ENCODE results near the gene RTTN. TPM values are rescaled to one million over a fixed set of nuclear protein-coding genes. Genes with fewer than 3 reads are reported as not detected.

The RTTN gene
- total and polyA plus RNA-seq, 10 of the 15 experiments (the other 5 are each of a cell fraction or from before 2014, with no cell fraction given) = 9.4 to 36.6 (median 15.7) TPM

- TF ChIP-seq SPI1 (IDR thresholded peaks at IDR 0.05; ENCODE audit: borderline replicate concordance, insufficient read depth, low read depth, low read length) = no peak
- TF ChIP-seq NR2C2 (IDR thresholded peaks at IDR 0.05; ENCODE audit: borderline replicate concordance, control insufficient read depth, insufficient read length, low read depth) = no peak
These were observed 159.3 kb downstream of the RTTN start (continued) for GRCh38 chr18:70046207-70046606.

GRCh38 chr18:70044632-70045031 is 160.9 kb downstream of the RTTN start:
- ChIA-PET POLR2A (no interaction called here), RAD21 (ENCODE audit: unreplicated experiment) (interaction anchor here (1.4 kb wide), 1 partner anchor 8 kb away, joined by 4 read pairs; no protein-coding TSS in a partner anchor), SMC1A (ENCODE audit: uncharacterized antibody, unreplicated experiment) (interaction anchor here (1.8 to 2.8 kb wide), 2 partner anchors 13 to 24 kb away, joined by 8 to 9 read pairs; no protein-coding TSS in a partner anchor), CTCF (interaction anchor here (0.7 kb wide), 1 partner anchor 64 kb away, joined by 3 read pairs; no protein-coding TSS in a partner anchor)
- TF ChIP-seq, protein P1, sequence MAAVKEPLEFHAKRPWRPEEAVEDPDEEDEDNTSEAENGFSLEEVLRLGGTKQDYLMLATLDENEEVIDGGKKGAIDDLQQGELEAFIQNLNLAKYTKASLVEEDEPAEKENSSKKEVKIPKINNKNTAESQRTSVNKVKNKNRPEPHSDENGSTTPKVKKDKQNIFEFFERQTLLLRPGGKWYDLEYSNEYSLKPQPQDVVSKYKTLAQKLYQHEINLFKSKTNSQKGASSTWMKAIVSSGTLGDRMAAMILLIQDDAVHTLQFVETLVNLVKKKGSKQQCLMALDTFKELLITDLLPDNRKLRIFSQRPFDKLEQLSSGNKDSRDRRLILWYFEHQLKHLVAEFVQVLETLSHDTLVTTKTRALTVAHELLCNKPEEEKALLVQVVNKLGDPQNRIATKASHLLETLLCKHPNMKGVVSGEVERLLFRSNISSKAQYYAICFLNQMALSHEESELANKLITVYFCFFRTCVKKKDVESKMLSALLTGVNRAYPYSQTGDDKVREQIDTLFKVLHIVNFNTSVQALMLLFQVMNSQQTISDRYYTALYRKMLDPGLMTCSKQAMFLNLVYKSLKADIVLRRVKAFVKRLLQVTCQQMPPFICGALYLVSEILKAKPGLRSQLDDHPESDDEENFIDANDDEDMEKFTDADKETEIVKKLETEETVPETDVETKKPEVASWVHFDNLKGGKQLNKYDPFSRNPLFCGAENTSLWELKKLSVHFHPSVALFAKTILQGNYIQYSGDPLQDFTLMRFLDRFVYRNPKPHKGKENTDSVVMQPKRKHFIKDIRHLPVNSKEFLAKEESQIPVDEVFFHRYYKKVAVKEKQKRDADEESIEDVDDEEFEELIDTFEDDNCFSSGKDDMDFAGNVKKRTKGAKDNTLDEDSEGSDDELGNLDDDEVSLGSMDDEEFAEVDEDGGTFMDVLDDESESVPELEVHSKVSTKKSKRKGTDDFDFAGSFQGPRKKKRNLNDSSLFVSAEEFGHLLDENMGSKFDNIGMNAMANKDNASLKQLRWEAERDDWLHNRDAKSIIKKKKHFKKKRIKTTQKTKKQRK (IDR thresholded peaks at IDR 0.05; ENCODE audit: low read depth, low read length) = no peak
- TF ChIP-seq RAD21 (IDR thresholded peaks at IDR 0.05; ENCODE audit: insufficient read depth, low read depth, low read length) = no peak
- intact Hi-C loops (cut with micrococcal nuclease; ENCODE audit: unreplicated experiment) (no loop called here), in situ Hi-C loops (cut with MboI) (no loop called here)
- peaks cover 2 to 13% of the 10 kb centered on the region in 2 experiments; a peak in 2 of 4 replicates for H3K36me3 ChIP-seq (ENCODE audit: control insufficient read depth in 2 of 2, insufficient read depth in 2 of 2, low read length in 1 of 2)
- no peak overlapping the region for H3K4me2 ChIP-seq (ENCODE audit: control insufficient read depth, insufficient read depth)
- no peak overlapping the region for H3K27ac ChIP-seq (ENCODE audit: control insufficient read depth, insufficient read depth)
- ATAC-seq (no peak), DNase-seq (ENCODE audit: low read depth, low spot score) (no peak), FAIRE-seq (no peak)
- no peak overlapping the region for H2AFZ ChIP-seq (ENCODE audit: control insufficient read depth, low read depth, low read length)
- H3K4me3 ChIP-seq = no peak overlapping the region
- H3K79me2 ChIP-seq (ENCODE audit: control insufficient read depth, insufficient read depth, low read length) = no peaks in the 10 kb centered on the region
- no TSS peak for BruUV-seq (replicated peaks)
- H3K9me3 ChIP-seq (replicated peaks; ENCODE audit: control insufficient read depth, insufficient read depth, low read length) = no peaks in the 10 kb centered on the region
- no peaks in the 10 kb centered on the region for H4K20me1 ChIP-seq (ENCODE audit: control insufficient read depth, insufficient read depth)
- H3K9ac ChIP-seq (ENCODE audit: control insufficient read depth, insufficient read depth, low read length) = no peak overlapping the region
- 74% methylated on average over 4 of the region's 4 CpGs for WGBS (ENCODE audit: insufficient coverage, insufficient replicate concordance, low lambda C conversion rate, missing lambda C conversion rate)
- no peaks in the 10 kb centered on the region for H3K27me3 ChIP-seq (replicated peaks in 1 of 2; ENCODE audit: control insufficient read depth in 2 of 2, insufficient read depth in 2 of 2, low read length in 1 of 2)
- no peaks in the 10 kb centered on the region for H3K4me1 ChIP-seq (ENCODE audit: control insufficient read depth, insufficient read depth, low read length)
